GM12874 (cell line): ENCODE data around the gene MT1F.

Experiments used
- TF ChIP-seq, protein P1 (sequence below): IDR thresholded peaks from 2 replicates; pipeline ENCODE4 v1.5.1; 2011; ENCODE audit warnings: low read depth, mild to moderate bottlenecking, control low read depth, low read length, moderate library complexity; ENCODE audit not compliant: insufficient read depth

MT1F gene

DNA sequence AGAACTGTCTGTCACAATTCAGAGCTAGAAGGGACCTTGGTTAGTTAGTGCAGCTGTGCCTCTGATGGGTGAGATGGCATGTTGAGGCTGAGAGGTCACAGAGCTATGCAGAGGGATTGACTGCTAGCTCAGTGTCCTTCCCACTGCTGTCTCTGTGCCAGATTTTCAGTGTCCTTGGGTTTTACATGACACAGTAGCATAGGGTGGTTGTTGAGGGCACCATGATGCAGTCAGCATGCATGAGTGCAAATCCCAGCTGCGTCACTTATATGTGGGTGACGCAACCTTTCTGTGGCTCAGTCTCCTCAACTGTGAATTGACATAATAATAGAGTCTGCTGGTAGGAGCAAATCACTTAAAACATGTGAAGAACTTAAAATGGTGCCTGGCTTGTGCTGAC lies 16.6 kb upstream of the MT1F start:
- TF ChIP-seq, protein P1, sequence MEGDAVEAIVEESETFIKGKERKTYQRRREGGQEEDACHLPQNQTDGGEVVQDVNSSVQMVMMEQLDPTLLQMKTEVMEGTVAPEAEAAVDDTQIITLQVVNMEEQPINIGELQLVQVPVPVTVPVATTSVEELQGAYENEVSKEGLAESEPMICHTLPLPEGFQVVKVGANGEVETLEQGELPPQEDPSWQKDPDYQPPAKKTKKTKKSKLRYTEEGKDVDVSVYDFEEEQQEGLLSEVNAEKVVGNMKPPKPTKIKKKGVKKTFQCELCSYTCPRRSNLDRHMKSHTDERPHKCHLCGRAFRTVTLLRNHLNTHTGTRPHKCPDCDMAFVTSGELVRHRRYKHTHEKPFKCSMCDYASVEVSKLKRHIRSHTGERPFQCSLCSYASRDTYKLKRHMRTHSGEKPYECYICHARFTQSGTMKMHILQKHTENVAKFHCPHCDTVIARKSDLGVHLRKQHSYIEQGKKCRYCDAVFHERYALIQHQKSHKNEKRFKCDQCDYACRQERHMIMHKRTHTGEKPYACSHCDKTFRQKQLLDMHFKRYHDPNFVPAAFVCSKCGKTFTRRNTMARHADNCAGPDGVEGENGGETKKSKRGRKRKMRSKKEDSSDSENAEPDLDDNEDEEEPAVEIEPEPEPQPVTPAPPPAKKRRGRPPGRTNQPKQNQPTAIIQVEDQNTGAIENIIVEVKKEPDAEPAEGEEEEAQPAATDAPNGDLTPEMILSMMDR: no peak

- TF ChIP-seq, protein P1: peak; percentile 23; the same call in 1 of the 2 replicates
Measured at GRCh38 chr16:56643080-56643778, 14.5 kb upstream of the MT1F start.

GRCh38 chr16:56643833-56644232 lies 13.9 kb upstream of the MT1F start:
- TF ChIP-seq, protein P1: no peak

DNA sequence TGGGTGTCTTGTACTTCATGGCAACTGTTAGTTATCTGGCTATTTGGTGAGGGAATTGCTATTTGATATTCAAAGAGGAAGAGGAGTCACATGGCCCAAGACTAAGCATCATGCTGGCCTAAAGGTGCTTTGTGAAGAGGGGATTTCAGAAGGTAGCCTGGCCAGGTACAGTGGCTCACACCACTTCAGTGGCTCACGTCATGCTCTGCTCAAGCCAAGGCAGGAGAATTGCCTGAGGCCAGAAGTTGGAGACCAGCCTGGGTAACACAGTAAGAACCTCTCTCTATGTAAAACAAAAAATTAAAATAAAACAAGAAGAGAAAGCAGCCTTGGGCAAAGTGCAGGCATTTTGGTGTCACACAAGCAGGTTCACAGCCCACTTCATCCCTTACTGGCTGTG lies 12.4 kb upstream of the MT1F start:
- TF ChIP-seq, protein P1: no peak

DNA sequence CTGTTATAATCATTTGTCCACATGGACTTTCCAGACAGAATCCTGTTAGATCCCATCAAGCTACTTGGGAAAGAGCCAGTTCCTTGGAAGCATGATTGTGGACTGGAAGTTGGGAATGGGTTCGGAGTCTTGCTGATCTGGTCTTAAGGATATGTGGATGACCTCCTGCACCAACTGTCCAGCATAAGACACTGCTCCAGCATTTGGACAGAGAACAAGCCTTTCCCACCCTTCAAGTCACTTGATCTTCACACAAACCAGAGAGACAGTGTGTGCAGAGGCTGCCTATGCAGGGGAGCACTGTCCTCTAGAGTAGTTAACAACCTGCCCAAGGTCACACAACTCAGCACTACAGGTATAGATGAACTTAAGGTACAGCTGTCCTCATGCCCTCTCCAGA lies 11.9 kb upstream of the MT1F start:
- TF ChIP-seq, protein P1: no peak

DNA sequence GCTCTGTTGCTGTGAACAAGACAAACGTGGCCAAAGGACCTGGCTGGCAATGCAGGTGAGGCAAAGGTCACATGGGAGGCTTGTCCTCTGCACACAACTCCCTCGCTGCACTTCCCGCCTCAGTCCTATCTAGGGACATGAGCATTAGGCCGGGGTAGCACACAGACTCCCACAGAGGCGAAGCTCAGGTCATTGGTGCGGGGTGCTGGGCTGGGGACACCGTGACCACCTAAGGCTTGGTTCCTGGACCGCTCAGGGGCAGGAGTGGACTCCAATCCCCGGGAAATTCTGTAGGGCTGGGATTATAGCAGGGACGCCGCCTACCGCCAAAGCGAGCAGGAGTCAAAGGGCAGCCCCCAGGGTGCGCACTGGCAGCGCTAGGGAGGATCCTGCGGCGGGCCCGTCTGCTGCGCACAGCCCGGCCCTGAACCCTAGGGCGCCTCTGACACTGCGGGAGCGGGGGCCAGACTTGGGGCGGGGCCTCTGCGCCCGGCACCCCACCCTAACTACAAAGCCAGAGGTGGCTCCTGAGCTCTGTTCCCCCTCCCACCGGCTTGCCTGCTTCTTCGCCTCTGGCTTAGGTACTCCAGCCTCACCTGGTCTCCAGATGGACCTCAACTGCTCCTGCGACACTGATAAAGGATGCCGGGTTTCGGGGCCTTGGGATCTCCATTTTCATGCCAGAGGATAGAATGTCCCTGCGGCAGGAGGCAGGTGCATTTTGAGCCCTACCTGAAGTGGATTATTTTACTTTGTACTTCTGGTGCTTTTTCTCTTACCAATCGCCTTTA lies 9.9 kb upstream of the MT1F start:
- TF ChIP-seq, protein P1: no peak

- TF ChIP-seq, protein P1: no peak
Measured at GRCh38 chr16:56649271-56649670, 8.5 kb upstream of the MT1F start.
